ENCODE measurements around the gene TERT.

The TERT gene

GRCh38 chr5:1255081-1255561 lies 39.7 kb downstream of the TERT start:
- no peak for DNase-seq

GRCh38 chr5:1254196-1254595 lies 40.7 kb downstream of the TERT start:
- no peak for DNase-seq

- DNase-seq: no peak
Measured at GRCh38 chr5:1253456-1254105, 41.3 kb downstream of the TERT start.

- no peak for DNase-seq
Measured at GRCh38 chr5:1252681-1253080, 42.2 kb downstream of the TERT start.

GRCh38 chr5:1251678-1252580 lies 42.9 kb downstream of the TERT start:
- no peak for DNase-seq

- no peak for DNase-seq
Measured at GRCh38 chr5:1249366-1250280, 45.2 kb downstream of the TERT start.

- no peak for DNase-seq
Measured at GRCh38 chr5:1247811-1248210, 47.1 kb downstream of the TERT start.

GRCh38 chr5:1246711-1247431 lies 48.0 kb downstream of the TERT start:
- DNase-seq: peak; percentile 14

GRCh38 chr5:1245905-1246576 lies 48.8 kb downstream of the TERT start:
- no peak for DNase-seq

GRCh38 chr5:1244976-1245375 lies 49.9 kb downstream of the TERT start:
- no peak for DNase-seq

GRCh38 chr5:1244255-1244654 lies 50.6 kb downstream of the TERT start:
- DNase-seq: no peak

GRCh38 chr5:1243487-1244130 lies 51.3 kb downstream of the TERT start:
- DNase-seq: no peak

GRCh38 chr5:1242733-1243486 lies 52.0 kb downstream of the TERT start:
- DNase-seq: no peak

- no peak for DNase-seq
Measured at GRCh38 chr5:1241509-1242080, 53.3 kb downstream of the TERT start.

- DNase-seq: no peak
Measured at GRCh38 chr5:1240496-1241260, 54.2 kb downstream of the TERT start.

- DNase-seq: no peak
Measured at GRCh38 chr5:1239505-1240251, 55.2 kb downstream of the TERT start.

GRCh38 chr5:1235838-1236237 lies 59.0 kb downstream of the TERT start:
- DNase-seq: no peak

GRCh38 chr5:1235379-1235778 lies 59.5 kb downstream of the TERT start:
- no peak for DNase-seq

- DNase-seq: no peak
Measured at GRCh38 chr5:1232780-1233179, 62.1 kb downstream of the TERT start.

All from fibroblast of skin of right quadriceps (primary cell).